NT2/D1 (cell line): Measurements from ENCODE around the gene TMEM156.
"Not testable (repeated sequence)": the region's sequence is repeated elsewhere in the genome, so short reads cannot be mapped to it uniquely, and the experiment has no call there.

Experiments used
- DNase-seq: peaks from one replicate; pipeline ENCODE4 v3.0.0-alpha.2; 2011; ENCODE audit warnings: low read depth, low spot score
- H3K27me3 ChIP-seq: 2 replicates; pipeline ENCODE4 v1.6.0; 2011; ENCODE audit warnings: mild to moderate bottlenecking; ENCODE audit not compliant: insufficient read length, insufficient read depth
- H3K36me3 ChIP-seq: 2 replicates; pipeline ENCODE4 v1.6.1; 2011; ENCODE audit warnings: mild to moderate bottlenecking, low read length, mixed read lengths; ENCODE audit not compliant: insufficient read depth, insufficient read length
- H3K4me1 ChIP-seq: 2 replicates; pipeline ENCODE4 v1.5.1; 2011; ENCODE audit not compliant: insufficient read depth, insufficient read length
- H3K4me3 ChIP-seq: 2 replicates; pipeline ENCODE4 v1.5.1; 2011; ENCODE audit warnings: low read depth; ENCODE audit not compliant: insufficient read length
- H3K9ac ChIP-seq: 2 replicates; pipeline ENCODE4 v1.6.0; 2011; ENCODE audit warnings: low read depth; ENCODE audit not compliant: insufficient read length
- H3K9me3 ChIP-seq: 2 replicates; pipeline ENCODE4 v1.5.1; 2011; ENCODE audit warnings: mild to moderate bottlenecking, low read length; ENCODE audit not compliant: insufficient read depth
- SUZ12 ChIP-seq: IDR thresholded peaks from 2 replicates; pipeline ENCODE4 v1.6.1; 2011; ENCODE audit not compliant: insufficient read length, insufficient read depth; ENCODE audit errors: extremely low read depth
- YY1 ChIP-seq: IDR thresholded peaks from 2 replicates; pipeline ENCODE4 v1.6.1; 2011; ENCODE audit not compliant: insufficient read length, insufficient read depth
- ZNF274 ChIP-seq: IDR thresholded peaks from 2 replicates; pipeline ENCODE4 v1.6.1; 2011; ENCODE audit warnings: mild to moderate bottlenecking, low read depth, low read length

Gene TMEM156

GRCh38 chr4:38944440-38944839 is 87.8 kb downstream of the TMEM156 start:
- Histone ChIP-seq H3K9ac (no peak overlapping the region), H3K36me3 (peaks cover 19% of the 10 kb centered on the region), H3K27me3 (no peaks in the 10 kb centered on the region), H3K9me3 (no peaks in the 10 kb centered on the region), H3K4me1 (no peaks in the 10 kb centered on the region), H3K4me3 (no peak overlapping the region)
- TF ChIP-seq YY1: no peak
- no peak for TF ChIP-seq ZNF274
- TF ChIP-seq SUZ12: no peak
- no peak for DNase-seq

GRCh38 chr4:38943343-38943742 is 88.9 kb downstream of the TMEM156 start:
- Histone ChIP-seq H3K9ac (no peak overlapping the region), H3K27me3 (no peaks in the 10 kb centered on the region), H3K4me3 (no peak overlapping the region), H3K4me1 (no peaks in the 10 kb centered on the region), H3K9me3 (no peaks in the 10 kb centered on the region), H3K36me3 (peaks cover 26% of the 10 kb centered on the region)
- DNase-seq: no peak
- no peak for TF ChIP-seq ZNF274
- TF ChIP-seq YY1: no peak
- TF ChIP-seq SUZ12: no peak

- not testable (repeated sequence) for H3K4me1 ChIP-seq, H3K27me3 ChIP-seq, DNase-seq, H3K9ac ChIP-seq, H3K9me3 ChIP-seq, H3K4me3 ChIP-seq
- H3K36me3 ChIP-seq: peaks cover 36% of the 10 kb centered on the region
Measured at GRCh38 chr4:38941906-38942305, 90.3 kb downstream of the TMEM156 start.

GRCh38 chr4:38940476-38940875 is 91.7 kb downstream of the TMEM156 start:
- no peak for DNase-seq
- Histone ChIP-seq H3K9ac (no peak overlapping the region), H3K36me3 (peaks cover 42% of the 10 kb centered on the region), H3K4me3 (no peak overlapping the region), H3K9me3 (no peaks in the 10 kb centered on the region), H3K4me1 (no peaks in the 10 kb centered on the region), H3K27me3 (no peaks in the 10 kb centered on the region)
- TF ChIP-seq SUZ12 (no peak), YY1 (no peak), ZNF274 (no peak)

- H3K4me1 ChIP-seq: no peaks in the 10 kb centered on the region
- no peaks in the 10 kb centered on the region for H3K27me3 ChIP-seq
- peaks cover 35% of the 10 kb centered on the region for H3K36me3 ChIP-seq
- no peak overlapping the region for H3K9ac ChIP-seq
- no peak for DNase-seq
- no peak overlapping the region for H3K4me3 ChIP-seq
- no peak for TF ChIP-seq ZNF274
- TF ChIP-seq SUZ12: no peak
- TF ChIP-seq YY1: no peak
- no peaks in the 10 kb centered on the region for H3K9me3 ChIP-seq
Measured at GRCh38 chr4:38939165-38939564, 93.0 kb downstream of the TMEM156 start.

GRCh38 chr4:38935391-38936073 is 96.7 kb downstream of the TMEM156 start:
- H3K4me3 ChIP-seq: no peak overlapping the region
- no peak overlapping the region for H3K9ac ChIP-seq
- no peaks in the 10 kb centered on the region for H3K27me3 ChIP-seq
- TF ChIP-seq ZNF274 (no peak), YY1 (no peak), SUZ12 (no peak)
- H3K9me3 ChIP-seq: no peaks in the 10 kb centered on the region
- DNase-seq: no peak
- H3K36me3 ChIP-seq: peaks cover 43% of the 10 kb centered on the region
- no peaks in the 10 kb centered on the region for H3K4me1 ChIP-seq

- TF ChIP-seq YY1 (no peak), SUZ12 (no peak), ZNF274 (no peak)
- no peaks in the 10 kb centered on the region for H3K27me3 ChIP-seq
- peaks cover 49% of the 10 kb centered on the region for H3K36me3 ChIP-seq
- no peak for DNase-seq
- H3K9ac ChIP-seq: no peak overlapping the region
- no peaks in the 10 kb centered on the region for H3K9me3 ChIP-seq
- peaks cover under 1% of the 10 kb centered on the region for H3K4me1 ChIP-seq
- H3K4me3 ChIP-seq: no peak overlapping the region
Measured at GRCh38 chr4:38931125-38931524, 101.1 kb downstream of the TMEM156 start.

- DNase-seq: no peak
- peaks cover 2% of the 10 kb centered on the region for H3K4me1 ChIP-seq
- TF ChIP-seq ZNF274 (no peak), SUZ12 (no peak), YY1 (no peak)
- H3K4me3 ChIP-seq: no peak overlapping the region
- no peak overlapping the region for H3K9ac ChIP-seq
- H3K9me3 ChIP-seq: no peaks in the 10 kb centered on the region
- peaks cover 49% of the 10 kb centered on the region for H3K36me3 ChIP-seq
- no peaks in the 10 kb centered on the region for H3K27me3 ChIP-seq
Measured at GRCh38 chr4:38930707-38931106, 101.5 kb downstream of the TMEM156 start.
